ENCODE measurements around the gene CEP350.

Gene CEP350

DNA sequence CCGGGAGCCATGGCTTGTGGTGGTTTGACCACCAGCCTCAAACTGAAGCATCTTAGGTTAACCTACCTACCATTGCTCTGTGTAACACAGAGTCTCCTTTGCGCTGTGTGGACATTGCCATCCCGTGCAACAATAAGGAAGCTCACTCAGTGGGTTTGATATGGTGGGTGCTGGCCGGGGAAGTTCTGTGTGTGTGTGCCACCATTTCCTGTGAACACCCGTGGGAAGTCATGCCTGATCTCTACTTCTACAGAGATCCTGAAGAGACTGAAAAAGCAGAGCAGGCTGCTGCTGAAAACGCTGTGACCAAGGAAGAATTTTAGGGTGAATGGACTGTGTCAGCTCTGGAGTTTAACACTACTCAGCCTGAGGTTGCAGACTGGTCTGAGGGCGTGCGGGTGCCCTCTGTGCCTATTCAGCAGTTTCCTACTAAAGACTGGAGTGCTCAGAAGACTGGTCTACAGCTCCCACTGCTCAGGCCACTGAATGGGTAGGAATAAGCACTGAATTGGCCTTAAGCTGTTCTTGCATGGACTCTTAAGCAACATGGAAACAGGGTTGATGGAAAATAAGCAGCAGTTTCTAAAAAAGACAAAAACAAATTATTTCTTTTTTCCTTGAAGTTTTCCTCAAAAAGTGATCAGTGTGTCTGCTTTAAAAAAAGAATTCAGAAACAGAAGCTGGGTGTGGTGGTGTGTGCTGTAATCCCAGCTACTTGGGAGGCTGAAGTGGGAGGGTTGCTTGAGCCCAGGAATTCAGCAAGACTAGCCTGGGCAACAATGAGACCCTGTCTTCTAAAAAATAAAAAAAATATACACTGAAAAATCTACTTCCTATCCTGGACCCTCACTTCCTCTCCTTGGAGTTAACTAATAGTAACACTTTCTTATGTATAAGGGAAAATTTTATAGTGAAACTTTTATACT lies 14.6 kb downstream of the CEP350 start:
- H3K4me3 ChIP-seq (ENCODE audit: low read depth, low read length): no peak overlapping the region
- ChIA-PET CTCF (interaction anchor here (1.1 to 1.5 kb wide), 3 partner anchors 55 to 212 kb away, joined by 3 read pairs; no protein-coding TSS in a partner anchor), POLR2A (no interaction called here)
- DNase-seq (ENCODE audit: low read depth, low spot score): no peak
- TF ChIP-seq, protein P1, sequence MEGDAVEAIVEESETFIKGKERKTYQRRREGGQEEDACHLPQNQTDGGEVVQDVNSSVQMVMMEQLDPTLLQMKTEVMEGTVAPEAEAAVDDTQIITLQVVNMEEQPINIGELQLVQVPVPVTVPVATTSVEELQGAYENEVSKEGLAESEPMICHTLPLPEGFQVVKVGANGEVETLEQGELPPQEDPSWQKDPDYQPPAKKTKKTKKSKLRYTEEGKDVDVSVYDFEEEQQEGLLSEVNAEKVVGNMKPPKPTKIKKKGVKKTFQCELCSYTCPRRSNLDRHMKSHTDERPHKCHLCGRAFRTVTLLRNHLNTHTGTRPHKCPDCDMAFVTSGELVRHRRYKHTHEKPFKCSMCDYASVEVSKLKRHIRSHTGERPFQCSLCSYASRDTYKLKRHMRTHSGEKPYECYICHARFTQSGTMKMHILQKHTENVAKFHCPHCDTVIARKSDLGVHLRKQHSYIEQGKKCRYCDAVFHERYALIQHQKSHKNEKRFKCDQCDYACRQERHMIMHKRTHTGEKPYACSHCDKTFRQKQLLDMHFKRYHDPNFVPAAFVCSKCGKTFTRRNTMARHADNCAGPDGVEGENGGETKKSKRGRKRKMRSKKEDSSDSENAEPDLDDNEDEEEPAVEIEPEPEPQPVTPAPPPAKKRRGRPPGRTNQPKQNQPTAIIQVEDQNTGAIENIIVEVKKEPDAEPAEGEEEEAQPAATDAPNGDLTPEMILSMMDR (IDR thresholded peaks at IDR 0.05; ENCODE audit: insufficient read depth, low read length, missing control alignments): no peak

DNA sequence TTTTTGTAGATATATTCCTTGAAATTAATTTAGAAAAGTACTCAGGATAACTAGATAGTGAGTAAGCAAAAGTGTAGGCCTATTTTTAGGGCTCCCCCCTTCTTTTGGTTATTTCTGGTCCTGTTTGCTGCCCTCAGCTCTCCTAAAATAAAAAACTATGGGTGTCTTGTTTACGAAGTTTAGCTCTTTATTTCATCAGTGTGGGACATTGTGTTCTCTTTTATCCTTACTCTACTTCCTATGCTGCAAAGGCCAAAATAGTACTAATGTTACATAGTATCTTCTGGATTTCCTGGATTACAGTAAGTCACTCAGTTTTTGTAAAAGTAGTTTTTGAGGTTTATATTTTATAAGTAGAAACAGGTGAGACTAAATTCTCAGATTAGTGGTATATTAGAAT lies 15.4 kb downstream of the CEP350 start:
- CTCF ChIA-PET: interaction anchor here (1.1 to 1.5 kb wide), 3 partner anchors 55 to 211 kb away, joined by 3 read pairs; no protein-coding TSS in a partner anchor
- TF ChIP-seq, protein P1 (IDR thresholded peaks at IDR 0.05; ENCODE audit: insufficient read depth, low read length, missing control alignments): no peak
- no peak overlapping the region for H3K4me3 ChIP-seq (ENCODE audit: low read depth, low read length)
- no peak for DNase-seq (ENCODE audit: low read depth, low spot score)
- POLR2A ChIA-PET: interaction anchor here (0.6 kb wide), 1 partner anchor 16 kb away, joined by 3 read pairs; no protein-coding TSS in a partner anchor

DNA sequence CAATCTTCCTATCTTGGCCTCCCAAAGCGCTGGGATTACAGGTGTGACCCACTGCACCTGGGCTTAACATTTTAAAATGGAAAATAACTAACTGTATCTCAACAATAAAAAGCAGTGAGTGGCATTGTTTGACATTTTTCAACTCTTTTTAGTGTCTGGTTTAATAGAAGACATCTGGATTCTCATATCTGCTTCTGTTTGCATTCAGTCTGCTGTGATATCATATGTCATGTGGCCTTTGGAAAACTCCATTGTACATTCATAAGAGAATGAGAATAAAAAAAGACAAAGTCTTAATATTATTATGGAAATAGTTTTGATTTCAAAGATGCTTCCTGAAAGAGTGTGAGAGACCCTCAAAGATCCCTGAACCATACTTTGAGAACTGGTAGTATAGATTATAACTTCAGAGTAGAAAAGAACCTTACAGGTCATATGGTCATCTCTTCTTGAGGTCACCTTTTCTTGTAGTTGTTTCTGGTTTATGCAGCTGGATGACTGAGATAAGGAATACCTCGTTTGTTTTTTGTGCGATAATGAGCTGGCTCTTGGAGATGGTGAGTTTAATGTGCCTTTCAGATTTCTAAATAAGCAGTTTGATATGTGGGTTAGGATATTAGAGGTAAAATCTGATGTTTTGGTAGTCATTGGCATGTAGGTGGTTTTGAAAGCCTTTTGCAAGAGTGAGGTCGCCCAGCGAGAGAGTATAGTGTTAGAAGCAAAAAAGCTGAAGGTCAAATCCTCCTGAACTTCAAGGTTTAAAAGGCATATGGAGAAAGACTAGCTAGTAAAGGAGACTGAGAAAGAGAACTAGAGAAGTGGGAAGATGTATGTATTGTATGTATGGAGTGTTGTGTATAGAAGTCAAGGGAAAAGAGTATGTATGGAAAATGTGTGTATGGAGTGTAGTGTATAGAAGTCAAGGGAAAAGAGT lies 17.2 kb downstream of the CEP350 start:
- CTCF ChIA-PET: no interaction called here
- H3K4me3 ChIP-seq (ENCODE audit: low read depth, low read length): no peak overlapping the region
- POLR2A ChIA-PET: interaction anchor here (0.6 kb wide), 1 partner anchor 199 kb away, joined by 3 read pairs; no protein-coding TSS in a partner anchor
- no peak for DNase-seq (ENCODE audit: low read depth, low spot score)
- TF ChIP-seq, protein P1 (IDR thresholded peaks at IDR 0.05; ENCODE audit: insufficient read depth, low read length, missing control alignments): no peak

DNA sequence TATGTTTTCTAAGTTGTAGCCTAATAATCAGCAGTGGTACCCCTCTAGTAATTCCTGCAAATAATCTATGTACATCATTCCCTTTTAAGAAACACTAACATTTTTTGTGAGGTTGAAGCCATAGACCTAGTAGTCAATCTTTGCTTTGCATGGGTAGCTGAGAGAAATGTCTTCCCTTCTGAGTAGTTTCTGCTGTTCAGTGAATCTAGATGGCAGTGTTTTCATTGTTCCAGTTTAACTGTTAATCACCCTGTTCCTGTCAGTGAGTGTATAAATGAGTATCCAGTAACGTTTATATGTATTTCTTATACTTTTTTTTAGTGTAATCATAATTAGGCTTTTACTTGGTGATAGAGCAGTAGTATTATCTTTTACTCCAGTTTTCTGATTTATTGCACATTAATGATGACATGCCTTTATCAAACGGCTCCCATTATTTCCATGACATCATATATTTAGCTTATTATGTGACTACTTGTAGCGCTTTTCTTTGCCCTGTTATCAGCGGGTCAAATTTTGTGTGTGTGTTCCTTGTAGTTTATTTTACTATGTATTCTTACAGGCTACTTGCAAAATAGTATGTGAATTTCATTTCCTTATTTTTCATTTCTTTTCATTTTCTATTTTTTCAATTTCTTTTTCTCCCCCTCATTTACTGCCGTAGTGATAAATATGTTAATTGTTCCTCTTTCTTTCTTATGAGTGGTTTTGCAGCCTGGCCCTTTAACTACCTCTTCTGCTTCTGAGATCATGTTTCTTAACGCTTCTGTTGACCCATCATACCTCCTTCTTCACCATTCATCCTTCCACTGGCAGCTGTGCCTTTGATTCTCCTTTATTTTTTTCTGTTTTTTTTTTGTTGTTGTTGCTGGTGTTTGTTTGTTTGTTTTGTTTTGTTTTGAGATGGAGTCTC lies 18.8 kb downstream of the CEP350 start:
- ChIA-PET CTCF (no interaction called here), POLR2A (no interaction called here)
- no peak overlapping the region for H3K4me3 ChIP-seq (ENCODE audit: low read depth, low read length)
- DNase-seq (ENCODE audit: low read depth, low spot score): no peak
- TF ChIP-seq, protein P1 (IDR thresholded peaks at IDR 0.05; ENCODE audit: insufficient read depth, low read length, missing control alignments): no peak

DNA sequence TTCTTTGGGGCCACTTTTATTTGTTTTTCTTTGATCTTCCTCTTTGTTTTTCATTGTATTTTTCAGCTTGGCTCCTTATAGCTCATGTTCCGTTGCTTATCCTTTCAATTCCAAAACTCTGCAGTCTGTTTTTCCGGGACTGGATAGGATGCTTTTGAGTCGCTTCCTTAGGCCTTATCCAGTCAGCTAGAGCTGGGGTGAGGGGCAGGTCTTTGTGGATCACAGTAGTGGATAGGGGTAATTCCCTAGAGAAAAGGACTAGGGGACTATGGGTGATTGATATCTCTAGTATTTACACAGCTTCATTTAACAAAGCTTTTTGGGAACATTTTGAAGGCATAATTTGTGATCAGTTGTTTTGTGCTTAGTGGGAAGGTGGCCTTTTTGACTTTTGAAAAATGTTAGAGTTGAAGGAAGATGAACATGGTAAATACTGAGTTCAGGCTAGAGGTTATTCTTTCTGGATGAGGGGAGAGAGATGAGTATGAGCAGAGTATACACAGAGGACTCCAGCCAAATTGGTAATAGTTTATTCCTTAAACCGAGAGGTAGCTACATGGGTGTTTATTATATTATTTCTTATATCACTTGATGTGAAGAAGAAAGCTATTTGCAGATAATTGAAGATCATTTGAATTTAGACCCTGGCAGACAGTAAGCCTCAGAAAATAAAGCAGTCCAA lies 22.5 kb downstream of the CEP350 start:
- ChIA-PET POLR2A (no interaction called here), CTCF (interaction anchor here (0.8 kb wide), 1 partner anchor 24 kb away, joined by 3 read pairs; no protein-coding TSS in a partner anchor)
- TF ChIP-seq, protein P1 (IDR thresholded peaks at IDR 0.05; ENCODE audit: insufficient read depth, low read length, missing control alignments): no peak
- DNase-seq (ENCODE audit: low read depth, low spot score): no peak
- H3K4me3 ChIP-seq (ENCODE audit: low read depth, low read length): no peak overlapping the region
